MM.1S (cell line): ENCODE measurements around the gene CAPN10.

Experiments
- EZH2 ChIP-seq: fragments of 300-600 bp; sonication (generic); optimal IDR thresholded peaks from 2 replicates; pipeline ENCODE3; 2017; ENCODE audit warnings: low read depth, mild to moderate bottlenecking, antibody characterized with exemption, low read length, mixed read lengths
- EZH2phosphoT487 ChIP-seq: fragments of 300-600 bp; sonication (generic); IDR thresholded peaks from 2 replicates; pipeline ENCODE4 v1.6.1; 2018; ENCODE audit warnings: antibody characterized with exemption, low read length
- TF ChIP-seq, protein P1 (sequence below): fragments of 300-600 bp; sonication (generic); IDR thresholded peaks from 2 replicates; pipeline ENCODE4 v1.5.1; 2016; ENCODE audit warnings: antibody characterized with exemption, low read length, mixed read lengths

DNA sequence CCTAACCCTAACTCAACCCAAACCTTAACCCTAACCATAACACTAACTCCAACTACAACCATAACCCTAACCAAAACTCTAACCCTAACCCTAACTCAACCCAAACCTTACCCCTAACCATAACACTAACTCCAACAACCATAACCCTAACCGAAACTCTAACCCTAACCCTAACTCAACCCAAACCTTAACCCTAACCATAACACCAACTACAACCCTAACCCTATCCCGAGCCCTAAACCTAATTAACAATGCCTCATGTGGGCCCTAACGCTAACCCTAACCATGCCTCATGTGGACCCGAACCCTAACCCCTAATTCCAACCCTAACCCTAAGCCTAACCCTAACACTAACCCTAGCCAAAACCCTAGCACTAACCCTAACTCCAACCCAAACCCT lies 27.2 kb downstream of the CAPN10 start:
- TF ChIP-seq, protein P1, sequence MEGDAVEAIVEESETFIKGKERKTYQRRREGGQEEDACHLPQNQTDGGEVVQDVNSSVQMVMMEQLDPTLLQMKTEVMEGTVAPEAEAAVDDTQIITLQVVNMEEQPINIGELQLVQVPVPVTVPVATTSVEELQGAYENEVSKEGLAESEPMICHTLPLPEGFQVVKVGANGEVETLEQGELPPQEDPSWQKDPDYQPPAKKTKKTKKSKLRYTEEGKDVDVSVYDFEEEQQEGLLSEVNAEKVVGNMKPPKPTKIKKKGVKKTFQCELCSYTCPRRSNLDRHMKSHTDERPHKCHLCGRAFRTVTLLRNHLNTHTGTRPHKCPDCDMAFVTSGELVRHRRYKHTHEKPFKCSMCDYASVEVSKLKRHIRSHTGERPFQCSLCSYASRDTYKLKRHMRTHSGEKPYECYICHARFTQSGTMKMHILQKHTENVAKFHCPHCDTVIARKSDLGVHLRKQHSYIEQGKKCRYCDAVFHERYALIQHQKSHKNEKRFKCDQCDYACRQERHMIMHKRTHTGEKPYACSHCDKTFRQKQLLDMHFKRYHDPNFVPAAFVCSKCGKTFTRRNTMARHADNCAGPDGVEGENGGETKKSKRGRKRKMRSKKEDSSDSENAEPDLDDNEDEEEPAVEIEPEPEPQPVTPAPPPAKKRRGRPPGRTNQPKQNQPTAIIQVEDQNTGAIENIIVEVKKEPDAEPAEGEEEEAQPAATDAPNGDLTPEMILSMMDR: no peak
- TF ChIP-seq EZH2phosphoT487: no peak
- TF ChIP-seq EZH2: no peak
